ENCODE data around the gene RFT1.

RFT1 gene

GRCh38 chr3:53170325-53171063, 40.3 kb upstream of the RFT1 start:
- Histone ChIP-seq H3K4me3 (ENCODE audit: low read length) (no peak overlapping the region), H3K4me1 (ENCODE audit: control insufficient read depth, insufficient read depth, low read length) (peaks cover 13% of the 10 kb centered on the region), H3K36me3 (ENCODE audit: control insufficient read depth, insufficient read depth, low read length) (no peaks in the 10 kb centered on the region), H3K27ac (ENCODE audit: low read length) (no peak overlapping the region), H3K9me3 (ENCODE audit: control insufficient read depth, insufficient read depth, low read length) (no peaks in the 10 kb centered on the region), H3K27me3 (ENCODE audit: control insufficient read depth, insufficient read depth, low read length) (no peaks in the 10 kb centered on the region)
- WGBS (ENCODE audit: insufficient coverage, insufficient read length) = no CpG with 5 or more reads among the region's 17 CpGs
- DNase-seq (ENCODE audit: low read depth, low spot score) = no peak

GRCh38 chr3:53169832-53170324, 39.6 kb upstream of the RFT1 start:
- H3K27me3 ChIP-seq (ENCODE audit: control insufficient read depth, insufficient read depth, low read length) = no peaks in the 10 kb centered on the region
- no CpG with 5 or more reads among the region's 9 CpGs for WGBS (ENCODE audit: insufficient coverage, insufficient read length)
- H3K9me3 ChIP-seq (ENCODE audit: control insufficient read depth, insufficient read depth, low read length) = no peaks in the 10 kb centered on the region
- DNase-seq (ENCODE audit: low read depth, low spot score) = no peak
- no peak overlapping the region for H3K27ac ChIP-seq (ENCODE audit: low read length)
- H3K4me3 ChIP-seq (ENCODE audit: low read length) = no peak overlapping the region
- H3K36me3 ChIP-seq (ENCODE audit: control insufficient read depth, insufficient read depth, low read length) = no peaks in the 10 kb centered on the region
- peaks cover 13% of the 10 kb centered on the region for H3K4me1 ChIP-seq (ENCODE audit: control insufficient read depth, insufficient read depth, low read length)

GRCh38 chr3:53169045-53169831, 39.0 kb upstream of the RFT1 start:
- Histone ChIP-seq H3K9me3 (ENCODE audit: control insufficient read depth, insufficient read depth, low read length) (no peaks in the 10 kb centered on the region), H3K27ac (ENCODE audit: low read length) (no peak overlapping the region), H3K4me3 (ENCODE audit: low read length) (no peak overlapping the region), H3K27me3 (ENCODE audit: control insufficient read depth, insufficient read depth, low read length) (no peaks in the 10 kb centered on the region), H3K36me3 (ENCODE audit: control insufficient read depth, insufficient read depth, low read length) (no peaks in the 10 kb centered on the region), H3K4me1 (ENCODE audit: control insufficient read depth, insufficient read depth, low read length) (peaks cover 13% of the 10 kb centered on the region)
- WGBS (ENCODE audit: insufficient coverage, insufficient read length) = no CpG with 5 or more reads among the region's 15 CpGs
- no peak for DNase-seq (ENCODE audit: low read depth, low spot score)

- Histone ChIP-seq H3K27ac (ENCODE audit: low read length) (no peak overlapping the region), H3K4me1 (ENCODE audit: control insufficient read depth, insufficient read depth, low read length) (peaks cover 13% of the 10 kb centered on the region)
These were observed 38.1 kb upstream of the RFT1 start for GRCh38 chr3:53168175-53168923.

GRCh38 chr3:53167418-53168174, 37.4 kb upstream of the RFT1 start:
- no peak for DNase-seq (ENCODE audit: low read depth, low spot score)
- Histone ChIP-seq H3K27ac (ENCODE audit: low read length) (no peak overlapping the region), H3K4me1 (ENCODE audit: control insufficient read depth, insufficient read depth, low read length) (peaks cover 15% of the 10 kb centered on the region), H3K27me3 (ENCODE audit: control insufficient read depth, insufficient read depth, low read length) (no peaks in the 10 kb centered on the region), H3K9me3 (ENCODE audit: control insufficient read depth, insufficient read depth, low read length) (no peaks in the 10 kb centered on the region), H3K36me3 (ENCODE audit: control insufficient read depth, insufficient read depth, low read length) (no peaks in the 10 kb centered on the region), H3K4me3 (ENCODE audit: low read length) (no peak overlapping the region)
- WGBS (ENCODE audit: insufficient coverage, insufficient read length) = no CpG with 5 or more reads among the region's 7 CpGs

More at GRCh38 chr3:53168175-53168923, 38.1 kb upstream of the RFT1 start:
- Histone ChIP-seq H3K36me3 (ENCODE audit: control insufficient read depth, insufficient read depth, low read length) (no peaks in the 10 kb centered on the region), H3K4me3 (ENCODE audit: low read length) (no peak overlapping the region), H3K27me3 (ENCODE audit: control insufficient read depth, insufficient read depth, low read length) (no peaks in the 10 kb centered on the region), H3K9me3 (ENCODE audit: control insufficient read depth, insufficient read depth, low read length) (no peaks in the 10 kb centered on the region)
- no peak for DNase-seq (ENCODE audit: low read depth, low spot score)
- no CpG with 5 or more reads among the region's 15 CpGs for WGBS (ENCODE audit: insufficient coverage, insufficient read length)

- H3K27ac ChIP-seq (ENCODE audit: low read length) = no peak overlapping the region
- no peaks in the 10 kb centered on the region; the same call in 1 of the 2 replicates for H3K27me3 ChIP-seq (ENCODE audit: control insufficient read depth, insufficient read depth, low read length)
- peaks cover 16% of the 10 kb centered on the region for H3K4me1 ChIP-seq (ENCODE audit: control insufficient read depth, insufficient read depth, low read length)
- no peaks in the 10 kb centered on the region for H3K9me3 ChIP-seq (ENCODE audit: control insufficient read depth, insufficient read depth, low read length)
- no peaks in the 10 kb centered on the region for H3K36me3 ChIP-seq (ENCODE audit: control insufficient read depth, insufficient read depth, low read length)
- no peak for DNase-seq (ENCODE audit: low read depth, low spot score)
- no peak overlapping the region for H3K4me3 ChIP-seq (ENCODE audit: low read length)
- no CpG with 5 or more reads among the region's 9 CpGs for WGBS (ENCODE audit: insufficient coverage, insufficient read length)
These were observed 36.6 kb upstream of the RFT1 start for GRCh38 chr3:53166781-53167291.

- Histone ChIP-seq H3K27me3 (ENCODE audit: control insufficient read depth, insufficient read depth, low read length) (no peaks in the 10 kb centered on the region; the same call in 1 of the 2 replicates), H3K27ac (ENCODE audit: low read length) (no peak overlapping the region), H3K4me1 (ENCODE audit: control insufficient read depth, insufficient read depth, low read length) (peaks cover 15% of the 10 kb centered on the region), H3K9me3 (ENCODE audit: control insufficient read depth, insufficient read depth, low read length) (no peaks in the 10 kb centered on the region), H3K4me3 (ENCODE audit: low read length) (no peak overlapping the region), H3K36me3 (ENCODE audit: control insufficient read depth, insufficient read depth, low read length) (no peaks in the 10 kb centered on the region)
- DNase-seq (ENCODE audit: low read depth, low spot score) = no peak
- WGBS (ENCODE audit: insufficient coverage, insufficient read length) = no CpG with 5 or more reads among the region's 4 CpGs
These were observed 36.0 kb upstream of the RFT1 start for GRCh38 chr3:53166206-53166605.

GRCh38 chr3:53164911-53165310, 34.7 kb upstream of the RFT1 start:
- no peaks in the 10 kb centered on the region; the same call in 1 of the 2 replicates for H3K27me3 ChIP-seq (ENCODE audit: control insufficient read depth, insufficient read depth, low read length)
- no peaks in the 10 kb centered on the region for H3K9me3 ChIP-seq (ENCODE audit: control insufficient read depth, insufficient read depth, low read length)
- no peak for DNase-seq (ENCODE audit: low read depth, low spot score)
- no CpG with 5 or more reads among the region's 9 CpGs for WGBS (ENCODE audit: insufficient coverage, insufficient read length)
- H3K36me3 ChIP-seq (ENCODE audit: control insufficient read depth, insufficient read depth, low read length) = no peaks in the 10 kb centered on the region
- no peak overlapping the region for H3K27ac ChIP-seq (ENCODE audit: low read length)
- H3K4me1 ChIP-seq (ENCODE audit: control insufficient read depth, insufficient read depth, low read length) = peaks cover 14% of the 10 kb centered on the region
- H3K4me3 ChIP-seq (ENCODE audit: low read length) = no peak overlapping the region

- H3K36me3 ChIP-seq (ENCODE audit: control insufficient read depth, insufficient read depth, low read length) = no peaks in the 10 kb centered on the region
- no peaks in the 10 kb centered on the region; the same call in 1 of the 2 replicates for H3K27me3 ChIP-seq (ENCODE audit: control insufficient read depth, insufficient read depth, low read length)
- H3K4me3 ChIP-seq (ENCODE audit: low read length) = no peak overlapping the region
- H3K27ac ChIP-seq (ENCODE audit: low read length) = no peak overlapping the region
- peaks cover 17% of the 10 kb centered on the region for H3K4me1 ChIP-seq (ENCODE audit: control insufficient read depth, insufficient read depth, low read length)
- WGBS (ENCODE audit: insufficient coverage, insufficient read length) = no CpG with 5 or more reads among the region's 6 CpGs
- H3K9me3 ChIP-seq (ENCODE audit: control insufficient read depth, insufficient read depth, low read length) = no peaks in the 10 kb centered on the region
- no peak for DNase-seq (ENCODE audit: low read depth, low spot score)
These were observed 33.5 kb upstream of the RFT1 start for GRCh38 chr3:53163444-53164387.
